Loucy (cell line): Measurements from ENCODE around the gene DHRS7C.

ENCODE experiments used
- CTCF ChIP-seq: fragments of 200-600 bp; sonication (generic); conservative IDR thresholded peaks from 2 replicates; pipeline ENCODE4 v1.5.1; 2014; ENCODE audit warnings: mild to moderate bottlenecking, antibody characterized with exemption, low read length
- EZH2phosphoT487 ChIP-seq: fragments of 200-600 bp; IDR thresholded peaks from 2 replicates; pipeline ENCODE4 v1.6.1; 2018; ENCODE audit warnings: antibody characterized with exemption, mild to moderate bottlenecking, moderate library complexity, borderline replicate concordance

GRCh38 chr17:9821921-9822320 is 30.5 kb upstream of the DHRS7C start, which contains the start of gene GSG1L2:
- no peak for TF ChIP-seq CTCF
- no peak for TF ChIP-seq EZH2phosphoT487
